H9 (cell line): ENCODE data around the gene YBX1. TPM values are rescaled to one million over a fixed set of nuclear protein-coding genes. Genes with fewer than 3 reads are reported as not detected.

ENCODE experiments used
- DNase-seq: peaks from one replicate; pipeline ENCODE4 v3.0.0-alpha.2; 2017
- H2AFZ ChIP-seq: one replicate; pipeline ENCODE4 v1.6.1; 2013; ENCODE audit warnings: mild to moderate bottlenecking, low read length, control low read depth, moderate library complexity
- H2AK5ac ChIP-seq: 2 replicates; pipeline ENCODE4 v1.6.1; 2013; ENCODE audit warnings: low read length, control low read depth, mixed read lengths; ENCODE audit not compliant: insufficient read length
- H2BK120ac ChIP-seq: one replicate; pipeline ENCODE4 v1.6.1; 2013; ENCODE audit warnings: low read depth, mild to moderate bottlenecking, low read length, control low read depth, inconsistent platforms; ENCODE audit not compliant: poor library complexity, severe bottlenecking
- H2BK12ac ChIP-seq: 2 replicates; pipeline ENCODE4 v1.6.1; 2013; ENCODE audit warnings: low read length, control low read depth, mixed read lengths, low read depth; ENCODE audit not compliant: insufficient read length
- H2BK15ac ChIP-seq: 2 replicates; pipeline ENCODE4 v1.6.1; 2013; ENCODE audit warnings: low read depth, low read length, control low read depth
- H2BK20ac ChIP-seq: one replicate; pipeline ENCODE4 v1.6.1; 2013; ENCODE audit warnings: low read depth, mild to moderate bottlenecking, low read length, control low read depth, inconsistent platforms; ENCODE audit not compliant: poor library complexity, severe bottlenecking
- H2BK5ac ChIP-seq: 2 replicates; pipeline ENCODE4 v1.6.1; 2013; ENCODE audit warnings: low read length, control low read depth, mixed read lengths; ENCODE audit not compliant: insufficient read length
- H3K14ac ChIP-seq: 2 replicates; pipeline ENCODE4 v1.6.1; 2013; ENCODE audit warnings: low read length, control low read depth; ENCODE audit not compliant: insufficient read depth
- H3K18ac ChIP-seq: 2 replicates; pipeline ENCODE4 v1.6.1; 2013; ENCODE audit warnings: low read depth, mild to moderate bottlenecking, mixed read lengths, low read length, control low read depth; ENCODE audit not compliant: insufficient read length
- H3K23ac ChIP-seq: 2 replicates; pipeline ENCODE4 v1.6.1; 2013; ENCODE audit warnings: low read length, control low read depth, mixed read lengths, low read depth; ENCODE audit not compliant: insufficient read length
- H3K23me2 ChIP-seq: 2 replicates; pipeline ENCODE4 v1.6.1; 2013; ENCODE audit warnings: low read depth, mild to moderate bottlenecking, mixed read lengths, low read length, control low read depth; ENCODE audit not compliant: insufficient read length, poor library complexity, severe bottlenecking
- H3K27ac ChIP-seq: 2 replicates; pipeline ENCODE4 v1.5.1; 2013; ENCODE audit warnings: low read length, control low read depth, mixed read lengths, low read depth; ENCODE audit not compliant: insufficient read length
- H3K27me3 ChIP-seq: 2 replicates; pipeline ENCODE4 v1.6.1; 2013; ENCODE audit warnings: low read length, control low read depth, inconsistent platforms; ENCODE audit not compliant: insufficient read depth
- H3K4ac ChIP-seq: 2 replicates; pipeline ENCODE4 v1.6.1; 2013; ENCODE audit warnings: low read depth, mild to moderate bottlenecking, control low read depth, inconsistent platforms, low read length, moderate library complexity
- H3K4me1 ChIP-seq: 2 replicates; pipeline ENCODE4 v1.6.1; 2013; ENCODE audit warnings: low read length, control low read depth, inconsistent platforms; ENCODE audit not compliant: insufficient read depth
- H3K4me2 ChIP-seq: 2 replicates; pipeline ENCODE4 v1.6.1; 2013; ENCODE audit warnings: low read length, control low read depth, mixed read lengths; ENCODE audit not compliant: insufficient read length, insufficient read depth
- H3K56ac ChIP-seq: 2 replicates; pipeline ENCODE4 v1.6.1; 2013; ENCODE audit warnings: low read depth, mild to moderate bottlenecking, mixed read lengths, low read length, control low read depth; ENCODE audit not compliant: insufficient read length
- H3K79me1 ChIP-seq: 2 replicates; pipeline ENCODE4 v1.6.1; 2013; ENCODE audit warnings: low read depth, mild to moderate bottlenecking, moderate library complexity, low read length, control low read depth, inconsistent platforms; ENCODE audit not compliant: insufficient read depth, poor library complexity, severe bottlenecking
- H3K79me2 ChIP-seq: 2 replicates; pipeline ENCODE4 v1.6.1; 2013; ENCODE audit warnings: low read length, control low read depth, inconsistent platforms; ENCODE audit not compliant: insufficient read depth
- H3K9ac ChIP-seq: 2 replicates; pipeline ENCODE4 v1.6.1; 2013; ENCODE audit warnings: low read length, control low read depth, mixed read lengths; ENCODE audit not compliant: insufficient read length; ENCODE audit errors: extremely low read depth
- H3K9me3 ChIP-seq: one replicate; pipeline ENCODE4 v1.6.1; 2013; ENCODE audit warnings: low read depth, low read length, inconsistent platforms; ENCODE audit not compliant: control insufficient read depth
- H3T11ph ChIP-seq: one replicate; pipeline ENCODE4 v1.6.1; 2013; ENCODE audit warnings: mild to moderate bottlenecking, low read length, control low read depth, inconsistent platforms
- H4K20me1 ChIP-seq: one replicate; pipeline ENCODE4 v1.6.1; 2013; ENCODE audit not compliant: control insufficient read depth, insufficient read length, insufficient read depth
- H4K5ac ChIP-seq: 2 replicates; pipeline ENCODE4 v1.6.1; 2013; ENCODE audit warnings: low read depth, mild to moderate bottlenecking, mixed read lengths, low read length, control low read depth; ENCODE audit not compliant: insufficient read length
- H4K8ac ChIP-seq: replicated peaks from 2 replicates; pipeline ENCODE4 v1.6.1; 2013; ENCODE audit warnings: low read length, control low read depth, mixed read lengths, low read depth; ENCODE audit not compliant: insufficient read length
- H4K91ac ChIP-seq: 2 replicates; pipeline ENCODE4 v1.6.1; 2013; ENCODE audit warnings: low read depth, mild to moderate bottlenecking, moderate library complexity, mixed read lengths, low read length, control low read depth; ENCODE audit not compliant: insufficient read length
- H3K27ac Mint-ChIP-seq, 3 experiments: 2 replicates in 2 of 3; 3 replicates in 1 of 3; pipeline ENCODE4 v1.8.0; 2020 to 2021; ENCODE audit warnings: mixed read lengths in 3 of 3, mild to moderate bottlenecking in 1 of 3, moderate library complexity in 1 of 3
- H3K27me3 Mint-ChIP-seq: 2 replicates; pipeline ENCODE4 v1.8.0; 2021; ENCODE audit warnings: low read depth, mild to moderate bottlenecking, moderate library complexity, mixed read lengths
- H3K36me3 Mint-ChIP-seq, 3 experiments: 2 replicates in 2 of 3; 3 replicates in 1 of 3; pipeline ENCODE4 v1.8.0; 2020 to 2021; ENCODE audit warnings: low read depth in 3 of 3, mixed read lengths in 3 of 3; ENCODE audit not compliant: insufficient read depth in 1 of 3
- H3K4me1 Mint-ChIP-seq, 2 experiments: 2 replicates each; pipeline ENCODE4 v1.8.0; 2020; ENCODE audit warnings: mixed read lengths in 2 of 2
- H3K4me3 Mint-ChIP-seq, 2 experiments: 2 replicates in 1 of 2; 3 replicates in 1 of 2; pipeline ENCODE4 v1.8.0; 2020 to 2021; ENCODE audit warnings: mild to moderate bottlenecking in 2 of 2, mixed read lengths in 2 of 2, moderate library complexity in 1 of 2
- H3K9me3 Mint-ChIP-seq, 2 experiments: 2 replicates in 1 of 2; 3 replicates in 1 of 2; pipeline ENCODE4 v1.8.0; 2020; ENCODE audit warnings: mild to moderate bottlenecking in 2 of 2, mixed read lengths in 2 of 2, moderate library complexity in 1 of 2
- whole genome bisulfite sequencing: extraction: QIAGEN DNeasy Blood & Tissue Kit; methylation state at CpG from one replicate; pipeline ENCODE4 v1.1.7; 2013; ENCODE audit warnings: missing lambda C conversion rate, low lambda C conversion rate, mixed read lengths; ENCODE audit not compliant: insufficient read length; ENCODE audit errors: extremely low coverage; 5-methylcytosine and 5-hydroxymethylcytosine counted together
- total RNA-seq: library from RNA; stranded (reverse); gene quantifications from 2 replicates; pipeline ENCODE4 v1.2.1, GENCODE V29; 2021
- TF ChIP-seq, protein P1 (sequence below): fragments of 200-600 bp; sonication (generic); conservative IDR thresholded peaks from 3 replicates; pipeline ENCODE4 v1.8.0; 2021; ENCODE audit warnings: antibody characterized with exemption, mild to moderate bottlenecking

Gene YBX1
- total RNA-seq, 1 experiment from 2014 or later, result 1,019 TPM

- H3K4me2 ChIP-seq, result no peak overlapping the region
Observed at GRCh38 chr1:42698081-42698813, 16.0 kb downstream of the YBX1 start.

More at GRCh38 chr1:42698081-42698813, 16.0 kb downstream of the YBX1 start:
- Histone ChIP-seq H2BK12ac (no peak overlapping the region), H3T11ph (no peak overlapping the region), H4K8ac (no peak overlapping the region), H3K23me2 (no peaks in the 10 kb centered on the region), H3K18ac (no peak overlapping the region), H3K27me3 (no peaks in the 10 kb centered on the region), H3K23ac (no peak overlapping the region), H2BK20ac (no peak overlapping the region), H2AK5ac (no peak overlapping the region), H3K56ac (no peak overlapping the region), H3K9ac (no peak overlapping the region), H2BK5ac (no peak overlapping the region), H3K14ac (no peak overlapping the region), H3K79me2 (peaks cover 9% of the 10 kb centered on the region; the same call in 1 of the 2 replicates), H3K9me3 (no peaks in the 10 kb centered on the region), H3K4me1 (no peaks in the 10 kb centered on the region), H4K5ac (no peak overlapping the region), H2AFZ (no peak overlapping the region), H3K4ac (no peak overlapping the region), H4K91ac (no peak overlapping the region), H3K79me1 (peaks cover 3% of the 10 kb centered on the region), H2BK15ac (no peak overlapping the region), H4K20me1 (no peaks in the 10 kb centered on the region), H2BK120ac (no peak overlapping the region), H3K27ac (no peak overlapping the region)
- Mint-ChIP-seq H3K9me3 (no peaks in the 10 kb centered on the region), H3K4me1 (no peaks in the 10 kb centered on the region; a peak in 1 of 4 replicates), H3K27ac (no peak overlapping the region), H3K4me3 (no peak overlapping the region), H3K27me3 (peaks cover 1% of the 10 kb centered on the region), H3K36me3 (peaks cover 80 to 98% (median 98%) of the 10 kb centered on the region in 3 experiments)
- no peak for DNase-seq
- WGBS, result no CpG with 5 or more reads among the region's 4 CpGs
- TF ChIP-seq, protein P1, sequence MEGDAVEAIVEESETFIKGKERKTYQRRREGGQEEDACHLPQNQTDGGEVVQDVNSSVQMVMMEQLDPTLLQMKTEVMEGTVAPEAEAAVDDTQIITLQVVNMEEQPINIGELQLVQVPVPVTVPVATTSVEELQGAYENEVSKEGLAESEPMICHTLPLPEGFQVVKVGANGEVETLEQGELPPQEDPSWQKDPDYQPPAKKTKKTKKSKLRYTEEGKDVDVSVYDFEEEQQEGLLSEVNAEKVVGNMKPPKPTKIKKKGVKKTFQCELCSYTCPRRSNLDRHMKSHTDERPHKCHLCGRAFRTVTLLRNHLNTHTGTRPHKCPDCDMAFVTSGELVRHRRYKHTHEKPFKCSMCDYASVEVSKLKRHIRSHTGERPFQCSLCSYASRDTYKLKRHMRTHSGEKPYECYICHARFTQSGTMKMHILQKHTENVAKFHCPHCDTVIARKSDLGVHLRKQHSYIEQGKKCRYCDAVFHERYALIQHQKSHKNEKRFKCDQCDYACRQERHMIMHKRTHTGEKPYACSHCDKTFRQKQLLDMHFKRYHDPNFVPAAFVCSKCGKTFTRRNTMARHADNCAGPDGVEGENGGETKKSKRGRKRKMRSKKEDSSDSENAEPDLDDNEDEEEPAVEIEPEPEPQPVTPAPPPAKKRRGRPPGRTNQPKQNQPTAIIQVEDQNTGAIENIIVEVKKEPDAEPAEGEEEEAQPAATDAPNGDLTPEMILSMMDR, result no peak
